Hematopoietic multipotent progenitor cell (in vitro differentiated cells): Measurements from ENCODE around the gene LRRC26. TPM values are rescaled to one million over a fixed set of nuclear protein-coding genes. Genes with fewer than 3 reads are reported as not detected.

Source experiments
- DNase-seq, 3 donors: peaks; one replicate each; pipeline ENCODE4 v3.0.0-alpha.2; 2011 to 2015; ENCODE audit warnings: low read depth in 2 of 3, low spot score in 2 of 3
- total RNA-seq: library from RNA; depleted of rRNA; stranded (reverse); fragments of >200 nt; gene quantifications from one replicate; pipeline ENCODE4 v1.2.3, GENCODE V29; 2012

The LRRC26 gene
- total RNA-seq, 1 donor, result 2.2 TPM

GRCh38 chr9:137199411-137200121, 29.7 kb upstream of the LRRC26 start:
- no peak for DNase-seq

- DNase-seq, result no peak
These were observed 29.0 kb upstream of the LRRC26 start for GRCh38 chr9:137198902-137199283.

- DNase-seq, result no peak
These were observed 28.4 kb upstream of the LRRC26 start for GRCh38 chr9:137198051-137198901.

GRCh38 chr9:137195525-137196220, 25.8 kb upstream of the LRRC26 start:
- no peak for DNase-seq

- no peak for DNase-seq
These were observed 25.1 kb upstream of the LRRC26 start for GRCh38 chr9:137194909-137195308.

GRCh38 chr9:137194388-137194787, 24.5 kb upstream of the LRRC26 start:
- DNase-seq, result no peak

GRCh38 chr9:137193771-137194170, 23.9 kb upstream of the LRRC26 start:
- no peak for DNase-seq

GRCh38 chr9:137192859-137193258, 23.0 kb upstream of the LRRC26 start:
- DNase-seq, result no peak

GRCh38 chr9:137192448-137192780, 22.6 kb upstream of the LRRC26 start:
- DNase-seq, result no peak

- DNase-seq, result no peak
These were observed 22.0 kb upstream of the LRRC26 start for GRCh38 chr9:137191691-137192447.

- no peak for DNase-seq
These were observed 21.4 kb upstream of the LRRC26 start for GRCh38 chr9:137191245-137191644.

GRCh38 chr9:137190315-137190856, 20.5 kb upstream of the LRRC26 start:
- DNase-seq, result no peak

GRCh38 chr9:137189297-137190295, 19.7 kb upstream of the LRRC26 start:
- DNase-seq, result no peak

- peak; percentile 94 to 99 (median 94) for DNase-seq
These were observed 18.8 kb upstream of the LRRC26 start, which contains the start of the genes ANAPC2 and SSNA1 for GRCh38 chr9:137188490-137189296. ANAPC2 (minus strand) TSS chr9:137188560; CDS start chr9:137188532, 28 bp downstream. SSNA1 (plus strand) TSS chr9:137188676; CDS start chr9:137188727, 51 bp downstream.

GRCh38 chr9:137188086-137188489, 18.2 kb upstream of the LRRC26 start:
- no peak for DNase-seq

GRCh38 chr9:137187386-137187785, 17.5 kb upstream of the LRRC26 start:
- DNase-seq, result no peak

- DNase-seq, result no peak
These were observed 16.5 kb upstream of the LRRC26 start for GRCh38 chr9:137186385-137186784.

- DNase-seq, result no peak
These were observed 16.1 kb upstream of the LRRC26 start for GRCh38 chr9:137185921-137186320.
